Ishikawa (cell line): Measurements from ENCODE around the gene EIF4E1B.

Source experiments
- CREB1 ChIP-seq: IDR thresholded peaks from 2 replicates; pipeline ENCODE4 v1.6.1; 2012; ENCODE audit warnings: low read depth
- FOXM1 ChIP-seq: IDR thresholded peaks from 2 replicates; pipeline ENCODE4 v1.6.1; 2012; ENCODE audit warnings: low read depth, borderline replicate concordance
- RAD21 ChIP-seq: IDR thresholded peaks from 2 replicates; pipeline ENCODE4 v1.6.1; 2012; ENCODE audit warnings: low read depth

- TF ChIP-seq FOXM1: no peak
- TF ChIP-seq CREB1: no peak
- TF ChIP-seq RAD21: no peak
Observed at GRCh38 chr5:176588297-176588696, 42.2 kb upstream of the EIF4E1B start.
